OCI-LY7 (cell line): ENCODE measurements around the gene ADCY5. TPM values are rescaled to one million over a fixed set of nuclear protein-coding genes. Genes with fewer than 3 reads are reported as not detected.

Experiments used
- BruUV-seq: library from RNA; stranded (reverse); fragments of 400-500 nt; replicated peaks from 2 replicates; lab custom pipeline; 2021; lab: Mats Ljungman, UMichigan
- CTCF ChIA-PET: fragments of 300-600 bp; sonication (Branson Sonifier 250); formaldehyde crosslinking; loops from one replicate; lab custom pipeline; 2022; ENCODE audit warnings: antibody characterized with exemption; ENCODE audit not compliant: unreplicated experiment; lab: Charles Lee
- POLR2A ChIA-PET: fragments of 300-600 bp; sonication (Branson Sonifier 250); formaldehyde crosslinking; loops from one replicate; lab custom pipeline; 2022; ENCODE audit warnings: antibody characterized with exemption; lab: Charles Lee
- DNase-seq: peaks from one replicate; pipeline ENCODE4 v3.0.0-alpha.2; 2015; ENCODE audit warnings: low spot score
- H2AFZ ChIP-seq: fragments of 200-600 bp; sonication (generic), shearing (Covaris generic); 2 replicates; pipeline ENCODE4 v1.6.1; 2014; ENCODE audit warnings: mild to moderate bottlenecking, antibody characterized with exemption, low read length, moderate library complexity
- H3K27ac ChIP-seq: fragments of 200-600 bp; sonication (generic); 2 replicates; pipeline ENCODE4 v1.5.1; 2014; ENCODE audit warnings: mixed run types, low read depth, mild to moderate bottlenecking, moderate library complexity, low read length, inconsistent platforms; ENCODE audit not compliant: poor library complexity, severe bottlenecking
- H3K36me3 ChIP-seq: fragments of 200-600 bp; sonication (generic); 2 replicates; pipeline ENCODE4 v1.6.1; 2014; ENCODE audit warnings: mild to moderate bottlenecking, antibody characterized with exemption, low read length, moderate library complexity, mixed read lengths; ENCODE audit not compliant: insufficient read depth
- H3K4me1 ChIP-seq: fragments of 200-600 bp; sonication (generic); 2 replicates; pipeline ENCODE4 v1.5.1; 2014; ENCODE audit warnings: mild to moderate bottlenecking, low read length; ENCODE audit not compliant: insufficient read depth, poor library complexity, severe bottlenecking
- H3K4me2 ChIP-seq: fragments of 200-600 bp; sonication (generic); 2 replicates; pipeline ENCODE4 v1.6.1; 2014; ENCODE audit warnings: mild to moderate bottlenecking, low read length
- H3K4me3 ChIP-seq: fragments of 200-600 bp; sonication (generic); 2 replicates; pipeline ENCODE4 v1.5.1; 2014; ENCODE audit warnings: mild to moderate bottlenecking, low read depth, low read length; ENCODE audit not compliant: poor library complexity, severe bottlenecking
- H3K79me2 ChIP-seq: fragments of 200-600 bp; sonication (generic); 2 replicates; pipeline ENCODE4 v1.6.1; 2016; ENCODE audit warnings: low read depth, mild to moderate bottlenecking, low read length, moderate library complexity, mixed read lengths; ENCODE audit not compliant: insufficient read depth
- H3K9me2 ChIP-seq: fragments of 200-600 bp; sonication (generic); 2 replicates; pipeline ENCODE4 v1.6.1; 2016; ENCODE audit warnings: mild to moderate bottlenecking, low read length, mixed read lengths; ENCODE audit not compliant: insufficient read depth
- H3K9me3 ChIP-seq: fragments of 200-600 bp; sonication (generic); 2 replicates; pipeline ENCODE4 v1.6.1; 2014; ENCODE audit warnings: mild to moderate bottlenecking, mixed run types, low read length, mixed read lengths
- H4K20me1 ChIP-seq: fragments of 200-600 bp; sonication (generic); 2 replicates; pipeline ENCODE4 v1.6.1; 2014; ENCODE audit warnings: mild to moderate bottlenecking, antibody characterized with exemption, low read length, moderate library complexity, mixed read lengths; ENCODE audit not compliant: insufficient read depth
- CTCF ChIP-seq: fragments of 200-600 bp; sonication (generic); conservative IDR thresholded peaks from 2 replicates; pipeline ENCODE4 v1.5.1; 2014; ENCODE audit warnings: mild to moderate bottlenecking, antibody characterized with exemption, low read length, moderate library complexity, mixed read lengths
- EZH2phosphoT487 ChIP-seq: fragments of 200-600 bp; sonication (generic); IDR thresholded peaks from 2 replicates; pipeline ENCODE4 v1.6.1; 2018; ENCODE audit warnings: low read depth, borderline replicate concordance, mild to moderate bottlenecking, mixed run types, antibody characterized with exemption, low read length, moderate library complexity, mixed read lengths
- intact Hi-C: fragments of 100-400 bp; cut with micrococcal nuclease; formaldehyde crosslinking; loops from one replicate; pipeline ENCODE4 v1.10.0; 2022; ENCODE audit not compliant: unreplicated experiment
- total RNA-seq, 2 experiments: library from RNA; depleted of rRNA in 1 of 2; stranded (reverse); fragments of >200 nt in 1 of 2; shearing (Covaris generic) in 1 of 2; gene quantifications; 2 replicates each; pipeline ENCODE4 v1.2.3, GENCODE V29; 2014 to 2022

The ADCY5 gene
- total RNA-seq, 2 experiments from 2014 or later = 0.03 to 0.63 TPM

GRCh38 chr3:123336441-123336851 lies 112.4 kb downstream of the ADCY5 start:
- Histone ChIP-seq H3K9me3 (no peaks in the 10 kb centered on the region), H3K4me2 (no peak overlapping the region), H3K27ac (no peak overlapping the region), H3K79me2 (no peaks in the 10 kb centered on the region), H2AFZ (no peak overlapping the region), H3K4me3 (no peak overlapping the region), H3K36me3 (no peaks in the 10 kb centered on the region), H3K4me1 (no peaks in the 10 kb centered on the region), H4K20me1 (no peaks in the 10 kb centered on the region), H3K9me2 (no peaks in the 10 kb centered on the region)
- DNase-seq = no peak
- BruUV-seq = no TSS peak
- intact Hi-C loops = no loop called here
- CTCF ChIA-PET = no interaction called here
- POLR2A ChIA-PET = no interaction called here
- TF ChIP-seq EZH2phosphoT487 = no peak
- TF ChIP-seq CTCF = no peak

DNA sequence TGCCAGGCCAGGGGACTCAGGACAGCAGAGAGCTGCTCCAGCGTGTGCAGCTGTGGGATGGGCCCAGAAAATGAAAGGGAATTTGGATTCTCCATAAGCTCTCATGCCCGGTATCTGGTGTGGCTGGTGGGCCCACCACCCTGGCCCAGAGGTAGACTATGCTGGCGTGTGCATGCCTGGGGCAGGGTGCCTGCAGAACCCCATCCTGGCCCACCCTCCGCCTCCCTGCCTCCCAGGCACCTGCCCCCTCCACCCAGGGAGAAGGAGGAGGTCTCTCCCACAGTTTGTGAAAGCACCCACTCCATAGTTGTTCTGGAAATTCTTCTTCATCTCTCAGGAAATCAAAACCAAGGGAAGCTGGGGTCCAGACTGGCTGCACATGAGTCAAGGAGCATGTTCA lies 112.9 kb downstream of the ADCY5 start:
- Histone ChIP-seq H3K27ac (no peak overlapping the region), H3K36me3 (no peaks in the 10 kb centered on the region), H3K4me2 (no peak overlapping the region), H3K79me2 (no peaks in the 10 kb centered on the region), H2AFZ (no peak overlapping the region), H3K4me1 (no peaks in the 10 kb centered on the region), H3K4me3 (no peak overlapping the region), H3K9me2 (no peaks in the 10 kb centered on the region), H3K9me3 (no peaks in the 10 kb centered on the region), H4K20me1 (no peaks in the 10 kb centered on the region)
- CTCF ChIA-PET = no interaction called here
- no TSS peak for BruUV-seq
- DNase-seq = no peak
- intact Hi-C loops = no loop called here
- POLR2A ChIA-PET = no interaction called here
- TF ChIP-seq CTCF (no peak), EZH2phosphoT487 (no peak)

- intact Hi-C loops = no loop called here
- Histone ChIP-seq H4K20me1 (no peaks in the 10 kb centered on the region), H3K36me3 (no peaks in the 10 kb centered on the region), H3K9me2 (no peaks in the 10 kb centered on the region), H2AFZ (no peak overlapping the region), H3K4me1 (no peaks in the 10 kb centered on the region), H3K4me3 (no peak overlapping the region), H3K9me3 (no peaks in the 10 kb centered on the region), H3K79me2 (no peaks in the 10 kb centered on the region), H3K4me2 (no peak overlapping the region), H3K27ac (no peak overlapping the region)
- BruUV-seq = no TSS peak
- ChIA-PET CTCF (interaction anchor here (0.6 kb wide), 1 partner anchor 230 kb away, joined by 3 read pairs; no protein-coding TSS in a partner anchor), POLR2A (no interaction called here)
- no peak for DNase-seq
- TF ChIP-seq CTCF (no peak), EZH2phosphoT487 (no peak)
Measured at GRCh38 chr3:123335007-123335670, 113.8 kb downstream of the ADCY5 start.
